Chondrocyte (in vitro differentiated cells): ENCODE results near the gene KRTAP10-10. TPM values are rescaled to one million over a fixed set of nuclear protein-coding genes. Genes with fewer than 3 reads are reported as not detected.

Experiments
- DNase-seq: peaks from one replicate; pipeline ENCODE4 v3.0.0; 2021; ENCODE audit warnings: mixed read lengths, low spot score
- H3K27ac Mint-ChIP-seq: one replicate; pipeline ENCODE4 v1.8.0; 2021; ENCODE audit warnings: mild to moderate bottlenecking, moderate library complexity, mixed read lengths; ENCODE audit not compliant: unreplicated experiment
- H3K27me3 Mint-ChIP-seq: 2 replicates; pipeline ENCODE4 v1.8.0; 2021; ENCODE audit warnings: low read depth, mixed read lengths
- H3K36me3 Mint-ChIP-seq: 2 replicates; pipeline ENCODE4 v1.8.0; 2021; ENCODE audit warnings: low read depth, mixed read lengths
- H3K4me1 Mint-ChIP-seq: 2 replicates; pipeline ENCODE4 v1.8.0; 2021; ENCODE audit warnings: low read depth, mild to moderate bottlenecking, mixed read lengths
- H3K4me3 Mint-ChIP-seq: one replicate; pipeline ENCODE4 v1.8.0; 2021; ENCODE audit warnings: mild to moderate bottlenecking, moderate library complexity, mixed read lengths; ENCODE audit not compliant: unreplicated experiment
- H3K9me3 Mint-ChIP-seq: 2 replicates; pipeline ENCODE4 v1.8.0; 2021; ENCODE audit warnings: low read depth, mixed read lengths
- total RNA-seq: library from RNA; stranded (reverse); gene quantifications from 3 replicates; pipeline ENCODE4 v1.2.1, GENCODE V29; 2021
- TF ChIP-seq, protein P1 (sequence below): fragments of 200-600 bp; sonication (generic); IDR thresholded peaks from 2 replicates; pipeline ENCODE4 v1.5.0; 2021; ENCODE audit warnings: antibody characterized with exemption, mild to moderate bottlenecking, moderate library complexity

KRTAP10-10 gene
- total RNA-seq, 1 donor from 2014 or later = not detected

- TF ChIP-seq, protein P1, sequence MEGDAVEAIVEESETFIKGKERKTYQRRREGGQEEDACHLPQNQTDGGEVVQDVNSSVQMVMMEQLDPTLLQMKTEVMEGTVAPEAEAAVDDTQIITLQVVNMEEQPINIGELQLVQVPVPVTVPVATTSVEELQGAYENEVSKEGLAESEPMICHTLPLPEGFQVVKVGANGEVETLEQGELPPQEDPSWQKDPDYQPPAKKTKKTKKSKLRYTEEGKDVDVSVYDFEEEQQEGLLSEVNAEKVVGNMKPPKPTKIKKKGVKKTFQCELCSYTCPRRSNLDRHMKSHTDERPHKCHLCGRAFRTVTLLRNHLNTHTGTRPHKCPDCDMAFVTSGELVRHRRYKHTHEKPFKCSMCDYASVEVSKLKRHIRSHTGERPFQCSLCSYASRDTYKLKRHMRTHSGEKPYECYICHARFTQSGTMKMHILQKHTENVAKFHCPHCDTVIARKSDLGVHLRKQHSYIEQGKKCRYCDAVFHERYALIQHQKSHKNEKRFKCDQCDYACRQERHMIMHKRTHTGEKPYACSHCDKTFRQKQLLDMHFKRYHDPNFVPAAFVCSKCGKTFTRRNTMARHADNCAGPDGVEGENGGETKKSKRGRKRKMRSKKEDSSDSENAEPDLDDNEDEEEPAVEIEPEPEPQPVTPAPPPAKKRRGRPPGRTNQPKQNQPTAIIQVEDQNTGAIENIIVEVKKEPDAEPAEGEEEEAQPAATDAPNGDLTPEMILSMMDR = no peak
- Mint-ChIP-seq H3K27me3 (peaks cover 22% of the 10 kb centered on the region), H3K4me1 (no peaks in the 10 kb centered on the region), H3K36me3 (peaks cover 6% of the 10 kb centered on the region), H3K9me3 (peaks cover 26% of the 10 kb centered on the region), H3K4me3 (no peak overlapping the region), H3K27ac (no peak overlapping the region)
- DNase-seq = no peak
These were observed 10.0 kb downstream of the KRTAP10-10 start for GRCh38 chr21:44647222-44647552.

DNA sequence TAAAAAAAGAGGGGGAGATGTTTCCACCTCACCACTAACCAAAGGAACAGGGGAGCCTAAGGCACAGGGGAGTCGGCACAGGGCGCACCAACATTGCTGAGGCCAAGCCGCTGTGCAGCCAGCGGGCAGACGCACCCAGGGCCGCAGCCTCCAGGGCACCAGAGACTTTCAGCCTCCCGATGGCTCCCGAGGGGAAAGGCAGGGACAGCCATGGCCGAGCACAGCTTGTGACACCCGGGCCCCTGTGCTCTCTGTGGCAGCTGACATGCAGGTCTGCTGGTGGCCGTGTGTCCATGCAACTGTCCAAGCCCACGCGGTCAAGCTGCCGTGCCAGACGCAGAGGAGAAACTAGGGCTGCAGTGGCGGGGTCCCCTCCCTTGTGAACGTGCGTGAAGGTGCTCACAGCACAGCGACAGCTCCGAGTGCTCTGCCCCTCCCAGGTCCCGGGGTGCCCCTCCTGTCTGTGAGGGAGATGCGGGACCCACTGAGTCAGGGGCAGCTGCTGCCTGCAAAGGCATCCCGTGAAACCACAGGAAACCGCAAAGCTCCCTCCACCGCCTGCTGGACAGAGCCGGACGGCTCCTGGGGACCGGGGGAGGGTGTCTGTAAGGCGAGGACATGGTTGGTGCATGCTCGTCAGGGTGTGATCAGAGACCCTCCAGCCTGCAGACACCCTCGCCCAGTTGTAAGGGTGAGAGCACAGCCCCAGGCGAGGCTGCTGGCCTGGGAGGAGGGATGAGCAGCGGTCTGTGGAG, 11.6 kb downstream of the KRTAP10-10 start:
- peaks cover 26% of the 10 kb centered on the region for H3K27me3 Mint-ChIP-seq
- peaks cover 6% of the 10 kb centered on the region for H3K36me3 Mint-ChIP-seq
- TF ChIP-seq, protein P1 = no peak
- peaks cover 14% of the 10 kb centered on the region for H3K9me3 Mint-ChIP-seq
- no peaks in the 10 kb centered on the region for H3K4me1 Mint-ChIP-seq
- no peak overlapping the region for H3K27ac Mint-ChIP-seq
- no peak overlapping the region for H3K4me3 Mint-ChIP-seq
- DNase-seq = no peak

DNA sequence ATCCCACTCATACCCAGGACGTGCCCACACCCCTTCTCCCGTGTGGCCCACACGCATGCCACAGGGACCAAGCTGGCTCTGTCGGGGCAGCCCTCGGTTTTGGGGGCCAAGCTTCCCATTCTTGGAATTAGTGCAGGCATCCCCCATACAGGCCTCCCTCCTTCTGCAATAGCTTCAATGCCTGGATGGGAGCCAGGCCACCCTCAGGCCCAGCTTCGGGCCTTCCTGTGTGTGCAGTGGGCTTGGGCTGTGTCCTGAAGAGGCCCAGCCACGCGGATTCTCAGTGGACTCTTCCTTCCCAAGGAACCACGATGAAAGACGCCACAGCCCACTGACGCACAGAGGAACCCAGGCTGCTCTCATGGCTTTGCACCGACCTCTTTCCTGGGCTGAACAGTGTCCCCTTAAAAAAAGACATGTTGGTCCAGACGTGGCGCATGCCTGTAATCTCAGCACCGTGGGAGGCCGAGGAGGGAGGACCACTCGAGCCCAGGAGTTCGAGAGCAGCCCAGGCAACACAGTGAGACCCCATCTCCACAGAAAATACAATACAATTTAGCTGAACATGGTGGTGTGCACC, 12.5 kb downstream of the KRTAP10-10 start:
- H3K36me3 Mint-ChIP-seq = peaks cover 6% of the 10 kb centered on the region

GRCh38 chr21:44650265-44650972, 13.3 kb downstream of the KRTAP10-10 start:
- Mint-ChIP-seq H3K9me3 (no peaks in the 10 kb centered on the region), H3K27ac (no peak overlapping the region), H3K27me3 (peaks cover 30% of the 10 kb centered on the region), H3K4me1 (no peaks in the 10 kb centered on the region), H3K36me3 (peaks cover 1% of the 10 kb centered on the region), H3K4me3 (no peak overlapping the region)
- DNase-seq = no peak
- TF ChIP-seq, protein P1 = no peak

More for the DNA sequence above, 12.5 kb downstream of the KRTAP10-10 start:
- TF ChIP-seq, protein P1 = no peak
- no peak for DNase-seq
- Mint-ChIP-seq H3K4me3 (no peak overlapping the region), H3K27ac (no peak overlapping the region), H3K4me1 (no peaks in the 10 kb centered on the region), H3K9me3 (peaks cover 5% of the 10 kb centered on the region), H3K27me3 (peaks cover 29% of the 10 kb centered on the region)

DNA sequence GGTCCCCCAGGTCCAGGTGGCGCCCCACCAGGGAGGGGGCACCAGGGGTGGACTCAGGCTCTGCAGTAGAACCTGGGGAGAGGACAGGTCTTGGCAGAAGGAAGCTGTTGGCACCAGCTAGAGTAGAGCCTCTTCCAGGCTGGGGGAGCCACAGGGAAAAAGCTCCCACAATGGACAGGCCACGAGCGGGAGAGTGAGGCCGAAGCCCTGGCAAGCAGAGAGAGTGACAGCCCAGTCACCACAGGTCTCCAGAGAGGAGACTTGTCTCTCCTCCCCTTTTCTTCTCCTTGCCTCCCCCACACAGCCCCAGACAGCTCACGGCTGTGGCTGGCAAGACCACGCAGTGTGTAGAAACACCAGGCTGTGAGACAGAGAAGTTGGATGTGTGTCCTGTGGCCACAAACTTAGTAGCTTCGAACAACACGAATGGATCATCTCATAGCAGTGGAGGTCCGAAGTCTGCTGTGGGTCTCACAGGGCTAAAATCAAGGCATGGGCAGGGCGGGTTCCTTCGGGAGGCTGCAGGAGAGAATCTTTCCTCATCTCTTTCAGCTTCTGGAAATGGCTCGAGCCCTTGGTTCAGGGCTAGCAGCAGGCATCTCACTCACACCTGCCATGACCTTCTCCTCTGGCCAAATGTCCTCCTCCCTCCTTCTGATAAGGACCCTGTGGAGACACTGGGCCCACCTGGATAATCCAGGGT, 14.0 kb downstream of the KRTAP10-10 start:
- TF ChIP-seq, protein P1 = no peak
- no peaks in the 10 kb centered on the region for H3K4me1 Mint-ChIP-seq
- H3K27ac Mint-ChIP-seq = no peak overlapping the region
- peaks cover 4% of the 10 kb centered on the region for H3K9me3 Mint-ChIP-seq
- H3K4me3 Mint-ChIP-seq = no peak overlapping the region
- H3K36me3 Mint-ChIP-seq = peaks cover 2% of the 10 kb centered on the region
- H3K27me3 Mint-ChIP-seq = peaks cover 30% of the 10 kb centered on the region
- no peak for DNase-seq
